ENCODE results near the gene FKBP10.

DNA sequence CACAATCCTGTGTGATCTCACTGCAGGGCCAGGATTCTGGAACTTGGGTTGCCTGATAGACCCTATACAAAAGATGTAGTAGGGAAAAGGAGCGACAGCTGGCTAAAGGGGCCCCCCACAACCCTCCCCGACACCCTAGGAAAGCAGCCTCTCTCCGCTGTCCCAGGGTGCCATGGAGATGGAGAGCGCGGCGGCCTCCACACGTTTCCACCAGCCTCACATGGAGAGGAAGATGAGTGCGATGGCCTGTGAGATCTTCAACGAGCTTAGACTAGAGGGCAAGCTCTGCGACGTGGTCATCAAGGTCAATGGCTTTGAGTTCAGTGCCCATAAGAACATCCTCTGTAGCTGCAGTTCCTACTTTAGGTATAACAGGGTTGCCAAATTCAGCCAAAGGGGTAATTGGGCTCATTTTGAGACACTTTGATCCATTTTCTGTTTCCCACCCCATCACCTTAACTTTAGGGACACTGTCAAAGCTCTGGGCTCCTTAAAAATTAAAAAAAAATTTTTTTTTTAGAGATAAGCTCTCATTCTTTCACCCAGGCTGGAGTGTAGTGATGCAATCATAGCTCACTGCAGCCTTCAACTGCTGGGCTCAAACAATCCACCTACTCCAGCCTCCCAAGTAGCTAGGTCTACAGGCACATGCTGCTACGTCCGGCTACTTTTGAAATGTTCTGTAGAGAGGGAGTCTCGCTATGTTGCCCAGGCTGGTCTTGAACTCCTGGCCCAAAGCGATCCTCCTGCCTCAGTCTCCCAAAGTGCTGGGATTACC lies 25.1 kb downstream of the FKBP10 start, which contains the start of gene KLHL10:
- TF ChIP-seq, protein P1, sequence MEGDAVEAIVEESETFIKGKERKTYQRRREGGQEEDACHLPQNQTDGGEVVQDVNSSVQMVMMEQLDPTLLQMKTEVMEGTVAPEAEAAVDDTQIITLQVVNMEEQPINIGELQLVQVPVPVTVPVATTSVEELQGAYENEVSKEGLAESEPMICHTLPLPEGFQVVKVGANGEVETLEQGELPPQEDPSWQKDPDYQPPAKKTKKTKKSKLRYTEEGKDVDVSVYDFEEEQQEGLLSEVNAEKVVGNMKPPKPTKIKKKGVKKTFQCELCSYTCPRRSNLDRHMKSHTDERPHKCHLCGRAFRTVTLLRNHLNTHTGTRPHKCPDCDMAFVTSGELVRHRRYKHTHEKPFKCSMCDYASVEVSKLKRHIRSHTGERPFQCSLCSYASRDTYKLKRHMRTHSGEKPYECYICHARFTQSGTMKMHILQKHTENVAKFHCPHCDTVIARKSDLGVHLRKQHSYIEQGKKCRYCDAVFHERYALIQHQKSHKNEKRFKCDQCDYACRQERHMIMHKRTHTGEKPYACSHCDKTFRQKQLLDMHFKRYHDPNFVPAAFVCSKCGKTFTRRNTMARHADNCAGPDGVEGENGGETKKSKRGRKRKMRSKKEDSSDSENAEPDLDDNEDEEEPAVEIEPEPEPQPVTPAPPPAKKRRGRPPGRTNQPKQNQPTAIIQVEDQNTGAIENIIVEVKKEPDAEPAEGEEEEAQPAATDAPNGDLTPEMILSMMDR (IDR thresholded peaks at IDR 0.05; ENCODE audit: borderline replicate concordance, extremely low read depth, low read length, poor library complexity, severe bottlenecking), result no peak
- no peak for TF ChIP-seq EZH2 (IDR thresholded peaks at IDR 0.05; ENCODE audit: borderline replicate concordance, low read depth, low read length, severe bottlenecking)
